ENCODE measurements around the gene POMGNT1.

DNA sequence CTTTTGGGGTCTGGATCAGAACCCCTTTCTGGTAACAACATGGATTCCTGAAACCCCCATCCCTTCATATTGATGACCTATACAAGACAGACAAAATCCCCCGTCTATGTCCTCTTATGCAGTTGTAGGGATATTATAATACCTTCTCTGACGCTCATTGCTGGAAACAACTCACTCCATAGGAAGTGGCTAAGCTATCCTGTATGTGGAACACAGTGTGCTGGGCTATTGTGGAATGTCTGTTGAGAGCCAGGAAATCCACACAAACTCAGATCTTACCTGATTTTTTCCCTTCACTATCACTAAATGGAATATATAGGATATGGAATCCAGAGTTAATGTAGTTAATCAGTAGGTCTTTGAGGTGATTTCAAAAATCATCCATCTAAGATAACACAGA is 48.1 kb downstream of the POMGNT1 start:
- TF ChIP-seq, protein P1, sequence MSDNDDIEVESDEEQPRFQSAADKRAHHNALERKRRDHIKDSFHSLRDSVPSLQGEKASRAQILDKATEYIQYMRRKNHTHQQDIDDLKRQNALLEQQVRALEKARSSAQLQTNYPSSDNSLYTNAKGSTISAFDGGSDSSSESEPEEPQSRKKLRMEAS (IDR thresholded peaks at IDR 0.05) = no peak
- TF ChIP-seq, protein P2, sequence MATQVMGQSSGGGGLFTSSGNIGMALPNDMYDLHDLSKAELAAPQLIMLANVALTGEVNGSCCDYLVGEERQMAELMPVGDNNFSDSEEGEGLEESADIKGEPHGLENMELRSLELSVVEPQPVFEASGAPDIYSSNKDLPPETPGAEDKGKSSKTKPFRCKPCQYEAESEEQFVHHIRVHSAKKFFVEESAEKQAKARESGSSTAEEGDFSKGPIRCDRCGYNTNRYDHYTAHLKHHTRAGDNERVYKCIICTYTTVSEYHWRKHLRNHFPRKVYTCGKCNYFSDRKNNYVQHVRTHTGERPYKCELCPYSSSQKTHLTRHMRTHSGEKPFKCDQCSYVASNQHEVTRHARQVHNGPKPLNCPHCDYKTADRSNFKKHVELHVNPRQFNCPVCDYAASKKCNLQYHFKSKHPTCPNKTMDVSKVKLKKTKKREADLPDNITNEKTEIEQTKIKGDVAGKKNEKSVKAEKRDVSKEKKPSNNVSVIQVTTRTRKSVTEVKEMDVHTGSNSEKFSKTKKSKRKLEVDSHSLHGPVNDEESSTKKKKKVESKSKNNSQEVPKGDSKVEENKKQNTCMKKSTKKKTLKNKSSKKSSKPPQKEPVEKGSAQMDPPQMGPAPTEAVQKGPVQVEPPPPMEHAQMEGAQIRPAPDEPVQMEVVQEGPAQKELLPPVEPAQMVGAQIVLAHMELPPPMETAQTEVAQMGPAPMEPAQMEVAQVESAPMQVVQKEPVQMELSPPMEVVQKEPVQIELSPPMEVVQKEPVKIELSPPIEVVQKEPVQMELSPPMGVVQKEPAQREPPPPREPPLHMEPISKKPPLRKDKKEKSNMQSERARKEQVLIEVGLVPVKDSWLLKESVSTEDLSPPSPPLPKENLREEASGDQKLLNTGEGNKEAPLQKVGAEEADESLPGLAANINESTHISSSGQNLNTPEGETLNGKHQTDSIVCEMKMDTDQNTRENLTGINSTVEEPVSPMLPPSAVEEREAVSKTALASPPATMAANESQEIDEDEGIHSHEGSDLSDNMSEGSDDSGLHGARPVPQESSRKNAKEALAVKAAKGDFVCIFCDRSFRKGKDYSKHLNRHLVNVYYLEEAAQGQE (IDR thresholded peaks at IDR 0.05) = no peak
- no peak for TF ChIP-seq MYC (IDR thresholded peaks at IDR 0.05; ENCODE audit: borderline replicate concordance, low read length)
- TF ChIP-seq, protein P3, sequence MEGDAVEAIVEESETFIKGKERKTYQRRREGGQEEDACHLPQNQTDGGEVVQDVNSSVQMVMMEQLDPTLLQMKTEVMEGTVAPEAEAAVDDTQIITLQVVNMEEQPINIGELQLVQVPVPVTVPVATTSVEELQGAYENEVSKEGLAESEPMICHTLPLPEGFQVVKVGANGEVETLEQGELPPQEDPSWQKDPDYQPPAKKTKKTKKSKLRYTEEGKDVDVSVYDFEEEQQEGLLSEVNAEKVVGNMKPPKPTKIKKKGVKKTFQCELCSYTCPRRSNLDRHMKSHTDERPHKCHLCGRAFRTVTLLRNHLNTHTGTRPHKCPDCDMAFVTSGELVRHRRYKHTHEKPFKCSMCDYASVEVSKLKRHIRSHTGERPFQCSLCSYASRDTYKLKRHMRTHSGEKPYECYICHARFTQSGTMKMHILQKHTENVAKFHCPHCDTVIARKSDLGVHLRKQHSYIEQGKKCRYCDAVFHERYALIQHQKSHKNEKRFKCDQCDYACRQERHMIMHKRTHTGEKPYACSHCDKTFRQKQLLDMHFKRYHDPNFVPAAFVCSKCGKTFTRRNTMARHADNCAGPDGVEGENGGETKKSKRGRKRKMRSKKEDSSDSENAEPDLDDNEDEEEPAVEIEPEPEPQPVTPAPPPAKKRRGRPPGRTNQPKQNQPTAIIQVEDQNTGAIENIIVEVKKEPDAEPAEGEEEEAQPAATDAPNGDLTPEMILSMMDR (IDR thresholded peaks at IDR 0.05) = no peak
- TF ChIP-seq FOSL2 (IDR thresholded peaks at IDR 0.05) = no peak
- TF ChIP-seq FOSL2 (CRISPR knock-in tag; IDR thresholded peaks at IDR 0.05) = no peak
- TF ChIP-seq RAD21 (conservative IDR thresholded peaks at IDR 0.05 in 1 of 2, IDR thresholded peaks at IDR 0.05 in 1 of 2) = no peak
- TF ChIP-seq KDM1A (IDR thresholded peaks at IDR 0.05; ENCODE audit: low read depth) = no peak
- TF ChIP-seq CHD2 (IDR thresholded peaks at IDR 0.05; ENCODE audit: low read length, partially characterized antibody) = no peak
- TF ChIP-seq ZFP36 (IDR thresholded peaks at IDR 0.05; ENCODE audit: borderline replicate concordance, partially characterized antibody) = no peak
- no peak for TF ChIP-seq EP300 (IDR thresholded peaks at IDR 0.05)
- TF ChIP-seq POLR2A (IDR thresholded peaks at IDR 0.05; ENCODE audit: low read length) = no peak
